HepG2 (cell line): ENCODE data around the gene TFEB. TPM values are rescaled to one million over a fixed set of nuclear protein-coding genes. Genes with fewer than 3 reads are reported as not detected.

Experiments
- CBFB ChIP-seq: sonication (generic); formaldehyde crosslinking; IDR thresholded peaks from 2 replicates; pipeline ENCODE4 v1.4.0; 2020; ENCODE audit warnings: missing genetic modification reagents
- GABPB1 ChIP-seq: IDR thresholded peaks from 2 replicates; pipeline ENCODE4 v1.6.1; 2016; ENCODE audit warnings: mild to moderate bottlenecking, missing genetic modification reagents, moderate library complexity, missing compliant biosample characterization
- HDAC1 ChIP-seq: sonication (generic); formaldehyde crosslinking; IDR thresholded peaks from 2 replicates; pipeline ENCODE4 v1.5.1; 2020; ENCODE audit warnings: mild to moderate bottlenecking, missing genetic modification reagents
- HDAC6 ChIP-seq: fragments of 200-600 bp; sonication (generic); IDR thresholded peaks from 2 replicates; pipeline ENCODE4 v1.7.0; 2017; ENCODE audit warnings: mild to moderate bottlenecking, antibody characterized with exemption, low read length, low read depth
- HNRNPL ChIP-seq: fragments of 200-400 bp; formaldehyde crosslinking; IDR thresholded peaks from 2 replicates; pipeline ENCODE4 v1.6.1; 2017; ENCODE audit warnings: mild to moderate bottlenecking, low read depth, low read length
- KMT2B ChIP-seq: IDR thresholded peaks from 2 replicates; pipeline ENCODE4 v1.6.1; 2016; ENCODE audit warnings: missing genetic modification reagents, missing compliant biosample characterization
- MIER2 ChIP-seq: IDR thresholded peaks from 2 replicates; pipeline ENCODE4 v1.6.1; 2016; ENCODE audit warnings: missing biosample characterization, missing genetic modification reagents
- NR2C2 ChIP-seq: sonication (generic); formaldehyde crosslinking; IDR thresholded peaks from 2 replicates; pipeline ENCODE4 v1.4.0; 2020; ENCODE audit warnings: missing genetic modification reagents, mild to moderate bottlenecking, moderate library complexity, borderline replicate concordance
- POLR2AphosphoS5 ChIP-seq: IDR thresholded peaks from 2 replicates; pipeline ENCODE4 v1.6.1; 2012; ENCODE audit warnings: low read depth, low read length
- REXO4 ChIP-seq: sonication (generic); formaldehyde crosslinking; IDR thresholded peaks from 2 replicates; pipeline ENCODE4 v1.8.0; 2022; ENCODE audit warnings: missing genetic modification reagents, mild to moderate bottlenecking, borderline replicate concordance
- RNF2 ChIP-seq: fragments of 450-650 bp; conservative IDR thresholded peaks from 2 replicates; pipeline ENCODE4 v1.6.1; 2016; ENCODE audit warnings: low read depth
- SIN3A ChIP-seq: IDR thresholded peaks from 2 replicates; pipeline ENCODE4 v1.6.1; 2011; ENCODE audit warnings: low read depth, mild to moderate bottlenecking, control low read depth, low read length, borderline replicate concordance
- SOX6 ChIP-seq, 2 experiments: fragments of 450-650 bp in 1 of 2; sonication (generic) in 1 of 2; formaldehyde crosslinking in 1 of 2; IDR thresholded peaks; 2 replicates each; pipeline versions ENCODE4 v1.4.0 to v1.6.1; 2017 to 2020; ENCODE audit warnings: antibody characterized with exemption in 1 of 2, mild to moderate bottlenecking in 1 of 2, missing genetic modification reagents in 1 of 2
- SPEN ChIP-seq: sonication (generic); formaldehyde crosslinking; IDR thresholded peaks from 2 replicates; pipeline ENCODE4 v1.5.1; 2020; ENCODE audit warnings: low read depth, mild to moderate bottlenecking, missing genetic modification reagents
- TP53 ChIP-seq: sonication (generic); formaldehyde crosslinking; conservative IDR thresholded peaks from 2 replicates; pipeline ENCODE4 v1.4.0; 2020; ENCODE audit warnings: missing genetic modification reagents
- ZNF138 ChIP-seq: sonication (generic); formaldehyde crosslinking; IDR thresholded peaks from 2 replicates; pipeline ENCODE4 v1.5.0; 2020; ENCODE audit warnings: mild to moderate bottlenecking, low read depth, missing genetic modification reagents
- ZNF780A ChIP-seq: sonication (generic); formaldehyde crosslinking; IDR thresholded peaks from 2 replicates; pipeline ENCODE4 v1.8.0; 2022; ENCODE audit warnings: mild to moderate bottlenecking, missing genetic modification reagents, moderate library complexity
- polyA plus RNA-seq, 8 experiments: library from polyadenylated mRNA; depleted of rRNA in 3 of 8; stranded (reverse) in 7 of 8; unstranded in 1 of 8; fragments of >200 nt; fragmentation: Illumina TruSeq in 4 of 8; extraction: Trizol in 4 of 8; gene quantifications; 2 replicates each; pipeline versions ENCODE4 v1.2.1 to v1.2.3, GENCODE V29; 2011 to 2016; ENCODE audit warnings: low read depth in 4 of 8, missing spikeins in 1 of 8, mixed read lengths in 1 of 8; ENCODE audit not compliant: insufficient read depth in 1 of 8
- total RNA-seq, 5 experiments: library from RNA; depleted of rRNA; stranded (reverse); fragments of >200 nt; fragmentation: Illumina TruSeq; extraction: Trizol; gene quantifications; 2 replicates each; pipeline ENCODE4 v1.2.3, GENCODE V29; 2016; ENCODE audit warnings: low read depth in 1 of 5
- TF ChIP-seq, protein P1 (sequence below), 2 experiments: sonication (generic) in 1 of 2; formaldehyde crosslinking in 1 of 2; IDR thresholded peaks; 2 replicates each; pipeline versions ENCODE4 v1.5.1 to v1.6.1; 2011 to 2020; ENCODE audit warnings: borderline replicate concordance in 1 of 2, low read depth in 1 of 2, low read length in 1 of 2, mild to moderate bottlenecking in 1 of 2, missing genetic modification reagents in 1 of 2, moderate library complexity in 1 of 2
- TF ChIP-seq, protein P2 (sequence below): sonication (generic); formaldehyde crosslinking; IDR thresholded peaks from 2 replicates; pipeline ENCODE4 v1.8.1; 2022; ENCODE audit warnings: mild to moderate bottlenecking, missing genetic modification reagents
- TF ChIP-seq, protein P3 (sequence below): sonication (generic); formaldehyde crosslinking; IDR thresholded peaks from 2 replicates; pipeline ENCODE4 v1.9.0; 2021; ENCODE audit warnings: missing genetic modification reagents, mild to moderate bottlenecking, borderline replicate concordance
- TF ChIP-seq, protein P4 (sequence below): sonication (generic); formaldehyde crosslinking; IDR thresholded peaks from 2 replicates; pipeline ENCODE4 v1.8.1; 2023; ENCODE audit warnings: mild to moderate bottlenecking, inconsistent platforms, moderate library complexity, missing genetic modification reagents, borderline replicate concordance
- TF ChIP-seq, protein P5 (sequence below): sonication (generic); formaldehyde crosslinking; conservative IDR thresholded peaks from 2 replicates; pipeline ENCODE4 v1.5.0; 2020; ENCODE audit warnings: missing genetic modification reagents

TFEB gene
- total and polyA plus RNA-seq, 2 of the 13 experiments (the other 11 are each of a cell fraction or from before 2014, with no cell fraction given), result 13.3 to 18.7 TPM

DNA sequence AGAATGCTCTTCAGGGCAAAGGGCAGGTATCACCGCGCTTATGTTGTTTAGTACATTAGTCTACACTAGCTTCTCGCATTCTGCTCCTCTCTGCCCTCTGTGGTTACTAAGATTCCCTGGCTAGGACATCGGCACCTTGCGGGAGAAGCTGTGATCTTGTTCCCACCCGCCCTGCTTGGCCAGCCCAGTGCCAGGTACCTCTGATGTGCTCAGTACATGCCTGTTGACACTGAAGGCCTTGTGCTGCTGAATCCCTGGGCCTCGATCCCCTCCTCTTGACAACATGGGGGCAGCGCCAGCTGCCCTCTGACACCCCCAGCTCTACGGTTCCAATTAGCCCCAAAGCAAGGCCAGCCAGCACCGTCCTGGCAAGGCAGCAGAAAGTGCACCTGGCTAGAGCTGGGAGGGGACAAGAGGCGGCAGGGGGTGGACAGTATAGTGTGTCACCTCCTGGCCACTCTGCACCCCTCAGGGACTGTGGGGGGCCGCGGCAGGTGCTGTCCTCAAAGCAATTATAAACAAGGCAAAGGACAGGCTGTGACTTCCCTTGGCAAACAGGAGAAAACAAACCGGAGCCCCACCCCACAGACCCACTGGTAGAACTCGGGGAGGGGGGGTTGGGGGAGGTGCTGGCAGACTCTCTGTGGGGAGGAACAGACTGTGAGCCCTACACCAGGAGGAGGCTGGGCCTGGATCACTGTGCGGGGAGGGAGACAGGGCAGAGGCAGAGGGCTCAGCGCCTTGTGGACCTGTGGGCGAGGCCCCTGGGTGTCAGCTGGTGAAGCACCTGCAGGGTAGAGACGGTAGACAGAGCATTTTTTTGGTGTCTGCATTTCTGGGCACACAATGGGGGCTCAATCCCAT, 7.1 kb downstream of the TFEB start (continued):
- TF ChIP-seq, protein P1, sequence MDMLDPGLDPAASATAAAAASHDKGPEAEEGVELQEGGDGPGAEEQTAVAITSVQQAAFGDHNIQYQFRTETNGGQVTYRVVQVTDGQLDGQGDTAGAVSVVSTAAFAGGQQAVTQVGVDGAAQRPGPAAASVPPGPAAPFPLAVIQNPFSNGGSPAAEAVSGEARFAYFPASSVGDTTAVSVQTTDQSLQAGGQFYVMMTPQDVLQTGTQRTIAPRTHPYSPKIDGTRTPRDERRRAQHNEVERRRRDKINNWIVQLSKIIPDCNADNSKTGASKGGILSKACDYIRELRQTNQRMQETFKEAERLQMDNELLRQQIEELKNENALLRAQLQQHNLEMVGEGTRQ (IDR thresholded peaks at IDR 0.05; ENCODE audit: low read depth, low read length), result no peak
- TF ChIP-seq, protein P1 (CRISPR knock-in tag; IDR thresholded peaks at IDR 0.05; ENCODE audit: borderline replicate concordance), result no peak
- TF ChIP-seq NR2C2 (no peak), TP53 (no peak), HNRNPL (peak; percentile 66; the same call in 1 of the 2 replicates), REXO4 (CRISPR knock-in tag) (no peak), SOX6 (IDR thresholded peaks at IDR 0.05) (no peak), SOX6 (CRISPR knock-in tag; IDR thresholded peaks at IDR 0.05) (peak; percentile 54; the same call in 1 of the 2 replicates), KMT2B (CRISPR knock-in tag) (no peak), MIER2 (CRISPR knock-in tag) (no peak), HDAC6 (no peak), GABPB1 (CRISPR knock-in tag) (no peak), POLR2AphosphoS5 (no peak), RNF2 (no peak), CBFB (CRISPR knock-in tag) (no peak), ZNF138 (CRISPR knock-in tag) (no peak), SIN3A (no peak), SPEN (CRISPR knock-in tag) (no peak), HDAC1 (CRISPR knock-in tag) (0 out of 2 replicates have a peak, but pooled peaks have one; percentile 25), ZNF780A (CRISPR knock-in tag) (no peak)
- TF ChIP-seq, protein P2, sequence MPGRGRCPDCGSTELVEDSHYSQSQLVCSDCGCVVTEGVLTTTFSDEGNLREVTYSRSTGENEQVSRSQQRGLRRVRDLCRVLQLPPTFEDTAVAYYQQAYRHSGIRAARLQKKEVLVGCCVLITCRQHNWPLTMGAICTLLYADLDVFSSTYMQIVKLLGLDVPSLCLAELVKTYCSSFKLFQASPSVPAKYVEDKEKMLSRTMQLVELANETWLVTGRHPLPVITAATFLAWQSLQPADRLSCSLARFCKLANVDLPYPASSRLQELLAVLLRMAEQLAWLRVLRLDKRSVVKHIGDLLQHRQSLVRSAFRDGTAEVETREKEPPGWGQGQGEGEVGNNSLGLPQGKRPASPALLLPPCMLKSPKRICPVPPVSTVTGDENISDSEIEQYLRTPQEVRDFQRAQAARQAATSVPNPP (CRISPR knock-in tag), result no peak
- TF ChIP-seq, protein P3, sequence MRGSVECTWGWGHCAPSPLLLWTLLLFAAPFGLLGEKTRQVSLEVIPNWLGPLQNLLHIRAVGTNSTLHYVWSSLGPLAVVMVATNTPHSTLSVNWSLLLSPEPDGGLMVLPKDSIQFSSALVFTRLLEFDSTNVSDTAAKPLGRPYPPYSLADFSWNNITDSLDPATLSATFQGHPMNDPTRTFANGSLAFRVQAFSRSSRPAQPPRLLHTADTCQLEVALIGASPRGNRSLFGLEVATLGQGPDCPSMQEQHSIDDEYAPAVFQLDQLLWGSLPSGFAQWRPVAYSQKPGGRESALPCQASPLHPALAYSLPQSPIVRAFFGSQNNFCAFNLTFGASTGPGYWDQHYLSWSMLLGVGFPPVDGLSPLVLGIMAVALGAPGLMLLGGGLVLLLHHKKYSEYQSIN, result no peak
- TF ChIP-seq, protein P4, sequence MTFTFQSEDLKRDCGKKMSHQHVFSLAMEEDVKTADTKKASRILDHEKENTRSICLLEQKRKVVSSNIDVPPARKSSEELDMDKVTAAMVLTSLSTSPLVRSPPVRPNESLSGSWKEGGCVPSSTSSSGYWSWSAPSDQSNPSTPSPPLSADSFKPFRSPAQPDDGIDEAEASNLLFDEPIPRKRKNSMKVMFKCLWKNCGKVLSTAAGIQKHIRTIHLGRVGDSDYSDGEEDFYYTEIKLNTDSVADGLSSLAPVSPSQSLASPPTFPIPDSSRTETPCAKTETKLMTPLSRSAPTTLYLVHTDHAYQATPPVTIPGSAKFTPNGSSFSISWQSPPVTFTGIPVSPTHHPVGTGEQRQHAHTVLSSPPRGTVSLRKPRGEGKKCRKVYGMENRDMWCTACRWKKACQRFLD (CRISPR knock-in tag), result no peak
- TF ChIP-seq, protein P5, sequence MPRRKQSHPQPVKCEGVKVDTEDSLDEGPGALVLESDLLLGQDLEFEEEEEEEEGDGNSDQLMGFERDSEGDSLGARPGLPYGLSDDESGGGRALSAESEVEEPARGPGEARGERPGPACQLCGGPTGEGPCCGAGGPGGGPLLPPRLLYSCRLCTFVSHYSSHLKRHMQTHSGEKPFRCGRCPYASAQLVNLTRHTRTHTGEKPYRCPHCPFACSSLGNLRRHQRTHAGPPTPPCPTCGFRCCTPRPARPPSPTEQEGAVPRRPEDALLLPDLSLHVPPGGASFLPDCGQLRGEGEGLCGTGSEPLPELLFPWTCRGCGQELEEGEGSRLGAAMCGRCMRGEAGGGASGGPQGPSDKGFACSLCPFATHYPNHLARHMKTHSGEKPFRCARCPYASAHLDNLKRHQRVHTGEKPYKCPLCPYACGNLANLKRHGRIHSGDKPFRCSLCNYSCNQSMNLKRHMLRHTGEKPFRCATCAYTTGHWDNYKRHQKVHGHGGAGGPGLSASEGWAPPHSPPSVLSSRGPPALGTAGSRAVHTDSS (CRISPR knock-in tag), result no peak
